GM12892 (cell line): ENCODE results near the gene EOLA1.
"Not testable (repeated sequence)": the region's sequence is repeated elsewhere in the genome, so short reads cannot be mapped to it uniquely, and the experiment has no call there.

ENCODE experiments used
- POLR2AphosphoS5 ChIP-seq: IDR thresholded peaks from 2 replicates; pipeline ENCODE4 v1.6.1; 2011; ENCODE audit warnings: low read depth, low read length, control low read depth
- TAF1 ChIP-seq: IDR thresholded peaks from 2 replicates; pipeline ENCODE4 v1.6.1; 2011; ENCODE audit warnings: low read depth, mild to moderate bottlenecking, control low read depth, low read length, borderline replicate concordance

DNA sequence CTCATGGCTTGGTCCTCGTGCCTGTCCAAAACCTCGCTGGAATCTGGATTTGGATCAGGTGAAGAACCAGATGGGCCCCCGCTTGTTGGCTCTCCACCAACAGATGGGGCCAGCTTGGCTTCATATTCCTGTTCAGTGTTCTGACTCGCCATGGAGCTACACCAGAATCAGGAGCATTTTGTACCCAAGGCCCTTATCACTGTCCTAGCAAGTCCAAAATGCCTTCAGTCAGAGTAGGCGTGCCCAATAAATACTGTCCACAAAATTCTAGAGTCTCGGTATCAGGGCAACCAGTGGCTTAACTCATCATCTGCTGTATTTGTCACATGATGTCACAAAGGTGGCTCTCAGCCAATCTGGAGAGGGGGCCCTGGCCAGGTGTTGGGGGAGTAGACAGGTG, 8.9 kb downstream of the EOLA1 start, which contains the start of gene HSFX3:
- TF ChIP-seq POLR2AphosphoS5, TAF1: not testable (repeated sequence)
